ENCODE measurements around the gene GUCA1A.

The GUCA1A gene

GRCh38 chr6:42222448-42222847 lies 49.3 kb downstream of the GUCA1A start:
- Histone ChIP-seq H3K4me2 (ENCODE audit: low read length) (no peak overlapping the region), H3K79me2 (ENCODE audit: low read length) (peaks cover 3% of the 10 kb centered on the region), H4K20me1 (ENCODE audit: insufficient read depth, low read length) (no peaks in the 10 kb centered on the region), H3K27ac (ENCODE audit: low read length) (peak overlapping the region; percentile 7; the same call in 1 of the 2 replicates), H2AFZ (ENCODE audit: low read depth, low read length) (no peak overlapping the region), H3K27me3 (ENCODE audit: low read depth, low read length) (no peaks in the 10 kb centered on the region), H3K36me3 (replicated peaks; ENCODE audit: low read depth, low read length) (peaks cover 6% of the 10 kb centered on the region), H3K4me1 (ENCODE audit: low read length) (peaks cover 76% of the 10 kb centered on the region), H3K9me3 (ENCODE audit: insufficient read depth, low read length) (no peaks in the 10 kb centered on the region), H3K9ac (ENCODE audit: low read length) (no peak overlapping the region), H3K4me3 (ENCODE audit: low read length) (no peak overlapping the region)
- TF ChIP-seq EZH2phosphoT487 (IDR thresholded peaks at IDR 0.05; ENCODE audit: low read depth) (no peak), CTCF (IDR thresholded peaks at IDR 0.05; ENCODE audit: low read depth, low read length) (no peak)

GRCh38 chr6:42224222-42225028 lies 51.3 kb downstream of the GUCA1A start:
- peaks cover 15% of the 10 kb centered on the region for H3K36me3 ChIP-seq (replicated peaks; ENCODE audit: low read depth, low read length)
- H3K27me3 ChIP-seq (ENCODE audit: low read depth, low read length), result no peaks in the 10 kb centered on the region
- no peaks in the 10 kb centered on the region for H3K9me3 ChIP-seq (ENCODE audit: insufficient read depth, low read length)
- TF ChIP-seq EZH2phosphoT487 (IDR thresholded peaks at IDR 0.05; ENCODE audit: low read depth) (0 out of 2 replicates have a peak, but pooled peaks have one; percentile 61), CTCF (IDR thresholded peaks at IDR 0.05; ENCODE audit: low read depth, low read length) (no peak)
- H3K4me3 ChIP-seq (ENCODE audit: low read length), result peak overlapping the region; percentile 71
- no peaks in the 10 kb centered on the region for H3K79me2 ChIP-seq (ENCODE audit: low read length)
- H3K4me2 ChIP-seq (ENCODE audit: low read length), result peak overlapping the region; percentile 85
- H3K4me1 ChIP-seq (ENCODE audit: low read length), result peaks cover 75% of the 10 kb centered on the region
- peak overlapping the region; percentile 91 for H3K27ac ChIP-seq (ENCODE audit: low read length)
- no peak overlapping the region for H2AFZ ChIP-seq (ENCODE audit: low read depth, low read length)
- H3K9ac ChIP-seq (ENCODE audit: low read length), result peak overlapping the region; percentile 74
- H4K20me1 ChIP-seq (ENCODE audit: insufficient read depth, low read length), result no peaks in the 10 kb centered on the region

- Histone ChIP-seq H4K20me1 (ENCODE audit: insufficient read depth, low read length) (no peaks in the 10 kb centered on the region), H3K4me3 (ENCODE audit: low read length) (peak overlapping the region; percentile 71), H3K27me3 (ENCODE audit: low read depth, low read length) (no peaks in the 10 kb centered on the region), H3K27ac (ENCODE audit: low read length) (peak overlapping the region; percentile 91), H3K36me3 (replicated peaks; ENCODE audit: low read depth, low read length) (peaks cover 15% of the 10 kb centered on the region), H3K9ac (ENCODE audit: low read length) (peak overlapping the region; percentile 74), H3K79me2 (ENCODE audit: low read length) (no peaks in the 10 kb centered on the region), H3K9me3 (ENCODE audit: insufficient read depth, low read length) (no peaks in the 10 kb centered on the region), H2AFZ (ENCODE audit: low read depth, low read length) (no peak overlapping the region), H3K4me2 (ENCODE audit: low read length) (peak overlapping the region; percentile 85), H3K4me1 (ENCODE audit: low read length) (peaks cover 74% of the 10 kb centered on the region)
- TF ChIP-seq CTCF (IDR thresholded peaks at IDR 0.05; ENCODE audit: low read depth, low read length) (no peak), EZH2phosphoT487 (IDR thresholded peaks at IDR 0.05; ENCODE audit: low read depth) (no peak)
These were observed 51.8 kb downstream of the GUCA1A start for GRCh38 chr6:42225029-42225339.

GRCh38 chr6:42225419-42225818 lies 52.3 kb downstream of the GUCA1A start:
- no peaks in the 10 kb centered on the region for H3K27me3 ChIP-seq (ENCODE audit: low read depth, low read length)
- H4K20me1 ChIP-seq (ENCODE audit: insufficient read depth, low read length), result no peaks in the 10 kb centered on the region
- H3K4me2 ChIP-seq (ENCODE audit: low read length), result peak overlapping the region; percentile 85
- peak overlapping the region; percentile 71 for H3K4me3 ChIP-seq (ENCODE audit: low read length)
- H3K36me3 ChIP-seq (replicated peaks; ENCODE audit: low read depth, low read length), result peaks cover 15% of the 10 kb centered on the region
- peaks cover 72% of the 10 kb centered on the region for H3K4me1 ChIP-seq (ENCODE audit: low read length)
- H3K9me3 ChIP-seq (ENCODE audit: insufficient read depth, low read length), result no peaks in the 10 kb centered on the region
- peak overlapping the region; percentile 91 for H3K27ac ChIP-seq (ENCODE audit: low read length)
- no peaks in the 10 kb centered on the region for H3K79me2 ChIP-seq (ENCODE audit: low read length)
- H2AFZ ChIP-seq (ENCODE audit: low read depth, low read length), result no peak overlapping the region
- peak overlapping the region; percentile 74 for H3K9ac ChIP-seq (ENCODE audit: low read length)
- no peak for TF ChIP-seq EZH2phosphoT487 (IDR thresholded peaks at IDR 0.05; ENCODE audit: low read depth)
- no peak for TF ChIP-seq CTCF (IDR thresholded peaks at IDR 0.05; ENCODE audit: low read depth, low read length)

Data from OCI-LY3 (cell line).